Colonic mucosa (tissue), 4 donors: ENCODE results near the gene OR52E1. TPM values are rescaled to one million over a fixed set of nuclear protein-coding genes. Genes with fewer than 3 reads are reported as not detected.
"Not testable (repeated sequence)": the region's sequence is repeated elsewhere in the genome, so short reads cannot be mapped to it uniquely, and the experiment has no call there.

Source experiments
- DNase-seq: peaks from one replicate; pipeline ENCODE4 v3.0.0-alpha.2; 2020
- H3K27ac ChIP-seq: fragments of 200-600 bp; one replicate; pipeline ENCODE4 v1.8.0; 2021
- H3K27me3 ChIP-seq: fragments of 200-600 bp; one replicate; pipeline ENCODE4 v1.8.0; 2021
- H3K36me3 ChIP-seq: fragments of 200-600 bp; one replicate; pipeline ENCODE4 v1.8.0; 2021
- H3K4me1 ChIP-seq: fragments of 200-600 bp; one replicate; pipeline ENCODE4 v1.8.0; 2021; ENCODE audit warnings: mild to moderate bottlenecking
- H3K4me3 ChIP-seq: fragments of 200-600 bp; one replicate; pipeline ENCODE4 v1.8.0; 2021
- H3K9ac ChIP-seq, 2 donors: one replicate each; pipeline ENCODE4 v1.7.0; 2013; ENCODE audit warnings: control low read depth in 2 of 2, low read depth in 2 of 2, low read length in 2 of 2
- H3K9me3 ChIP-seq: fragments of 200-600 bp; one replicate; pipeline ENCODE4 v1.8.0; 2021
- intact Hi-C: fragments of 100-400 bp; cut with DNase I; formaldehyde crosslinking; loops from one replicate; pipeline ENCODE4 v1.14.1; 2022
- total RNA-seq, 2 donors: library from RNA; stranded (reverse); fragmentation: NEBNext Ultra II Directional in 1 of 2; extraction: Animal tissue kit (Norgen Biotek cat#: 25700) in 1 of 2; gene quantifications; one replicate each; pipeline ENCODE4 v1.2.1, GENCODE V29; 2021
- TF ChIP-seq, protein P1 (sequence below): fragments of 200-600 bp; IDR thresholded peaks from one replicate; pipeline ENCODE4 v1.8.0; 2022; ENCODE audit warnings: antibody characterized with exemption, mild to moderate bottlenecking
- donor health status: healthy.
- donor health status: DM: no; HTN: no; CAD: no.
- donor health status: DM: no; HTN: no; CAD: no.

Gene OR52E1
- total RNA-seq, 2 donors from 2014 or later, result not detected

DNA sequence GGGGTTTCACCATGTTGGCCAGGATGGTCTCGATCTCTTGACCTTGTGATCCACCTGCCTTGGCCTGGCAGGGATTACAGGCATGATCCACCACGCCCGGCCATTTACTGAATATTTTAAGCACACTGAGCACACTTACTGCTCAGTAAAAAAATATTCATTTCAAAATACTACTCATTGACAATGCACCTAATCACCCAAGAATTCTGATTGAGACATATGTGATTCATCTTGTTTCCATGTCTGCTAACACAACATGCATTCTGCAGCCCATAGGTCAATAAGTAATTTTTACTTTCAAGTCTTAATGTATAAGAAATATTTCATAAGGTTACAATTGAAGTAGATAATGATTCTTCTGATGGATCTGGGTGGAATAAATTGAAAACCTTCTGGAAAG, 27.3 kb upstream of the OR52E1 start:
- no peaks in the 10 kb centered on the region for H3K36me3 ChIP-seq
- TF ChIP-seq, protein P1, sequence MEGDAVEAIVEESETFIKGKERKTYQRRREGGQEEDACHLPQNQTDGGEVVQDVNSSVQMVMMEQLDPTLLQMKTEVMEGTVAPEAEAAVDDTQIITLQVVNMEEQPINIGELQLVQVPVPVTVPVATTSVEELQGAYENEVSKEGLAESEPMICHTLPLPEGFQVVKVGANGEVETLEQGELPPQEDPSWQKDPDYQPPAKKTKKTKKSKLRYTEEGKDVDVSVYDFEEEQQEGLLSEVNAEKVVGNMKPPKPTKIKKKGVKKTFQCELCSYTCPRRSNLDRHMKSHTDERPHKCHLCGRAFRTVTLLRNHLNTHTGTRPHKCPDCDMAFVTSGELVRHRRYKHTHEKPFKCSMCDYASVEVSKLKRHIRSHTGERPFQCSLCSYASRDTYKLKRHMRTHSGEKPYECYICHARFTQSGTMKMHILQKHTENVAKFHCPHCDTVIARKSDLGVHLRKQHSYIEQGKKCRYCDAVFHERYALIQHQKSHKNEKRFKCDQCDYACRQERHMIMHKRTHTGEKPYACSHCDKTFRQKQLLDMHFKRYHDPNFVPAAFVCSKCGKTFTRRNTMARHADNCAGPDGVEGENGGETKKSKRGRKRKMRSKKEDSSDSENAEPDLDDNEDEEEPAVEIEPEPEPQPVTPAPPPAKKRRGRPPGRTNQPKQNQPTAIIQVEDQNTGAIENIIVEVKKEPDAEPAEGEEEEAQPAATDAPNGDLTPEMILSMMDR, result no peak
- H3K4me1 ChIP-seq, result no peaks in the 10 kb centered on the region
- H3K27me3 ChIP-seq, result no peaks in the 10 kb centered on the region
- no peaks in the 10 kb centered on the region for H3K9me3 ChIP-seq
- H3K9ac ChIP-seq, result no peak overlapping the region
- H3K4me3 ChIP-seq, result no peak overlapping the region
- no peak overlapping the region for H3K27ac ChIP-seq
- intact Hi-C loops, result no loop called here
- DNase-seq, result no peak

DNA sequence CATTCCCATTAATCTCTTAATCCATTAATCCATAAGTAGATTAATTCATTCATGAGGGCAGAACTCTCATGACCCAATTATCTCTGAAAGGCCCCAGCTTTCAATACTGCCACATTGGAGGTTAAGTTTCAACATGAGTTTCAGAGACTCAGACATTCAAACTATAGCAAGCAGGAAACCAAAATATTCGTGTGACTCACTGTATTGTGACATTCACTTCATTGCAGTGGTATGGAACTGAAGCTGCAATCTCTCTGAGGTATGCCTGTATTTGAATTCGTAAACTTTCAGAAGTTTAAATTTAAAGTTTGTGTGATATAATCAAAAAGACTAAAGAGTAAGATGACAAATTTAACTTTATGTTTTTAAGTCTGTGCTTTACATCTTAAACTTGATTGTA, 26.0 kb upstream of the OR52E1 start:
- DNase-seq, result no peak
- intact Hi-C loops, result no loop called here
- TF ChIP-seq, protein P1, result no peak

DNA sequence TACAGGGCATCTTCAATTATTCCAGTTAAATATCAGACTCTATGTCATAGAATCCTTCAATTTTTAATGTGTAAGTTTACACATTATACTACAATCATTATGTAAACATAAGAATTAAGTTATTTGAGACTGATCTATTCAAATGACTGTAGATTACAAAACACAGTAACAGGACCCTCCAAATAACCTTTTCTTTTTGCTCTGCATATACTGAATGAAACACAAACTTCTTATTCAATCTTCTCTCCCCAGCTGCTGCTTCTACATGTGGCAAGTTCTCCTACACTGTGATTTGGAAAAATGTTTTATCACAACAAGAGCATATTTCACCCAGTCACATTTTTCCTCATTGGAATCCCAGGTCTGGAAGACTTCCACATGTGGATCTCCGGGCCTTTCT, 23.1 kb upstream of the OR52E1 start, which contains the start of gene OR52J3:
TSS of gene OR52J3 (plus strand) at position 301 of the 400 bp plus-strand sequence. CDS start at position 301, 0 bp downstream.
- Histone ChIP-seq H3K27ac (no peak within 1 kb of the TSS), H3K9me3 (no peaks in the 10 kb centered on the region), H3K36me3 (no peaks in the 10 kb centered on the region), H3K4me3 (no peak within 1 kb of the TSS), H3K4me1 (no peaks in the 10 kb centered on the region), H3K9ac (no peak within 1 kb of the TSS), H3K27me3 (no peaks in the 10 kb centered on the region)
- DNase-seq, result no peak
- TF ChIP-seq, protein P1, result no peak
- intact Hi-C loops, result no loop called here

More for the DNA sequence above, 26.0 kb upstream of the OR52E1 start:
- Histone ChIP-seq H3K27ac (no peak overlapping the region), H3K9ac (no peak overlapping the region), H3K27me3 (no peaks in the 10 kb centered on the region), H3K36me3 (no peaks in the 10 kb centered on the region), H3K4me1 (no peaks in the 10 kb centered on the region), H3K4me3 (no peak overlapping the region), H3K9me3 (no peaks in the 10 kb centered on the region)

DNA sequence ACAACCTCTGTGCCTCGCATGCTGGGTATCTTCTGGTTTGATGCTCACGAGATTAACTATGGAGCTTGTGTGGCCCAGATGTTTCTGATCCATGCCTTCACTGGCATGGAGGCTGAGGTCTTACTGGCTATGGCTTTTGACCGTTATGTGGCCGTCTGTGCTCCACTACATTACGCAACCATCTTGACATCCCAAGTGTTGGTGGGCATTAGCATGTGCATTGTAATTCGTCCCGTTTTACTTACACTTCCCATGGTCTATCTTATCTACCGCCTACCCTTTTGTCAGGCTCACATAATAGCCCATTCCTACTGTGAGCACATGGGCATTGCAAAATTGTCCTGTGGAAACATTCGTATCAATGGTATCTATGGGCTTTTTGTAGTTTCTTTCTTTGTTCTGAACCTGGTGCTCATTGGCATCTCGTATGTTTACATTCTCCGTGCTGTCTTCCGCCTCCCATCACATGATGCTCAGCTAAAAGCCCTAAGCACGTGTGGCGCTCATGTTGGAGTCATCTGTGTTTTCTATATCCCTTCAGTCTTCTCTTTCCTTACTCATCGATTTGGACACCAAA, 22.5 kb upstream of the OR52E1 start:
- Histone ChIP-seq H3K27ac (no peak overlapping the region), H3K4me1 (no peaks in the 10 kb centered on the region), H3K9me3 (no peaks in the 10 kb centered on the region), H3K9ac (no peak overlapping the region), H3K36me3 (no peaks in the 10 kb centered on the region), H3K4me3 (no peak overlapping the region), H3K27me3 (no peaks in the 10 kb centered on the region)
- no peak for DNase-seq
- intact Hi-C loops, result no loop called here
- TF ChIP-seq, protein P1, result no peak

DNA sequence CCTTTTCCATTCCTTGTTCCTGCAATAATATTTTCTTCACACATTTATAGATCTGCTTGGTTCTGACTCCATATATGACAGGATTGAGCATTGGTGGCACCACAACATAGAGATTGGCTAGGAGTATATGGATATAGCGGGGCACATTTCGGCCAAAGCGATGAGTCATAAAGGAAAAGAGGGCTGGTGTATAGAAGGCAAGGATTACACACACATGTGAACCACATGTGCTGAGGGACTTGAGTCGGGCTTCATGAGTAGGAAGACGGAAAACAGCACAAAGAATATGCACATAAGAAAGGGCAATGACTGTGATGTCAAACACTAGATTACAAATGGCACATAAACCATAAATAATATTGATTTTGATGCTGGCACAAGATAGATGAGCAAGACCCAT, 10.7 kb upstream of the OR52E1 start:
- H3K9ac ChIP-seq, H3K27me3 ChIP-seq, H3K36me3 ChIP-seq, DNase-seq, H3K4me3 ChIP-seq, H3K4me1 ChIP-seq, H3K9me3 ChIP-seq, intact Hi-C loops, H3K27ac ChIP-seq: not testable (repeated sequence)

DNA sequence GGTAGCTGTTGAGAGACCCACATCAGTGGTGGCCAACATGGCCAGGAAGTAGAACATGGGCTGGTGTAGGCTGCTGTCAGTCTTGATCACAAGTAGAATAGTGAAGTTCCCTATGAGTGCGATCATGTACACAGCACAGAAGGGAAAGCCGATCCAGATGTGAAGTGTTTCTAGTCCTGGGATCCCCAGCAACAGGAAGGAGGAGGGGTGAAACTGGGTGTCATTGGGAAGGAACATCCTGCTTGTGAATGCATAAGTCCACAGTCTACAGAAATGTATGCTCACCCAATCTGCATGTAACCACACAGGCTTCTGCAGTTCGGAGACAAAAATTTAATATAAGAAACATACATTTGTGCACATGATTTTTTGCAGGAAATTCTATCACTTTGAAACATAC, 10.0 kb upstream of the OR52E1 start, which contains the start of gene OR52E2:
TSS of gene OR52E2 (minus strand) at position 237 of the 400 bp plus-strand sequence. CDS start at position 237, 0 bp downstream.
- no peaks in the 10 kb centered on the region for H3K27me3 ChIP-seq
- TF ChIP-seq, protein P1, result no peak
- intact Hi-C loops, result no loop called here
- H3K4me1 ChIP-seq, result no peaks in the 10 kb centered on the region
- H3K27ac ChIP-seq, result no peak within 1 kb of the TSS
- H3K36me3 ChIP-seq, result no peaks in the 10 kb centered on the region
- H3K4me3 ChIP-seq, result no peak within 1 kb of the TSS
- no peaks in the 10 kb centered on the region for H3K9me3 ChIP-seq
- H3K9ac ChIP-seq, result no peak within 1 kb of the TSS
- no peak for DNase-seq
